Adrenal gland (tissue), 5 donors: ENCODE data around the gene CNIH2.

Experiments used
- CTCF ChIP-seq, 6 experiments: fragments of 450-650 bp in 4 of 6; fragments of 200-600 bp in 2 of 6; sonication (generic) in 1 of 6; IDR thresholded peaks; 1 replicate in 5 of 6; 2 replicates in 1 of 6; pipeline versions ENCODE4 v1.5.1 to v1.8.0; 2016 to 2021; ENCODE audit warnings: antibody characterized with exemption in 6 of 6, mild to moderate bottlenecking in 2 of 6, moderate library complexity in 1 of 6
- POLR2A ChIP-seq, 2 donors: fragments of 450-650 bp; IDR thresholded peaks; one replicate each; pipeline ENCODE4 v1.6.1; 2017; ENCODE audit warnings: antibody characterized with exemption in 2 of 2, mild to moderate bottlenecking in 2 of 2, moderate library complexity in 1 of 2
- donor health status: DM: no; HTN: no; CAD: no.

- no peak for TF ChIP-seq CTCF (IDR thresholded peaks at IDR 0.05)
- no peak for TF ChIP-seq POLR2A (IDR thresholded peaks at IDR 0.05)
Measured at GRCh38 chr11:66327171-66328030, 49.4 kb downstream of the CNIH2 start.
